Activated naive CD4-positive, alpha-beta T cell treated with Interleukin-2 at 50 U/mL for 16 hours (primary cell): ENCODE measurements around the gene RGSL1.

Experiments
- DNase-seq: peaks from one replicate; pipeline ENCODE4 v3.0.0-alpha.2; 2020

Gene RGSL1

GRCh38 chr1:182555493-182555892 lies 105.5 kb downstream of the RGSL1 start:
- no peak for DNase-seq

- DNase-seq = no peak
Measured at GRCh38 chr1:182556279-182556678, 106.3 kb downstream of the RGSL1 start.

GRCh38 chr1:182560392-182560984 lies 110.5 kb downstream of the RGSL1 start:
- no peak for DNase-seq

GRCh38 chr1:182561456-182561855 lies 111.5 kb downstream of the RGSL1 start:
- no peak for DNase-seq

GRCh38 chr1:182563095-182563494 lies 113.1 kb downstream of the RGSL1 start:
- DNase-seq = no peak

GRCh38 chr1:182564406-182565004 lies 114.6 kb downstream of the RGSL1 start:
- no peak for DNase-seq

GRCh38 chr1:182565537-182565936 lies 115.6 kb downstream of the RGSL1 start:
- DNase-seq = no peak

GRCh38 chr1:182567629-182568028 lies 117.7 kb downstream of the RGSL1 start:
- no peak for DNase-seq

GRCh38 chr1:182568647-182569284 lies 118.8 kb downstream of the RGSL1 start:
- no peak for DNase-seq

GRCh38 chr1:182569939-182570610 lies 120.1 kb downstream of the RGSL1 start:
- DNase-seq = no peak

GRCh38 chr1:182570611-182570970 lies 120.6 kb downstream of the RGSL1 start:
- DNase-seq = no peak

- DNase-seq = no peak
Measured at GRCh38 chr1:182574156-182574555, 124.2 kb downstream of the RGSL1 start.

GRCh38 chr1:182575540-182576149 lies 125.7 kb downstream of the RGSL1 start:
- no peak for DNase-seq

GRCh38 chr1:182580736-182581135 lies 130.8 kb downstream of the RGSL1 start:
- no peak for DNase-seq

- no peak for DNase-seq
Measured at GRCh38 chr1:182584746-182585145, 134.8 kb downstream of the RGSL1 start.

- no peak for DNase-seq
Measured at GRCh38 chr1:182586380-182586779, 136.4 kb downstream of the RGSL1 start.

- no peak for DNase-seq
Measured at GRCh38 chr1:182587093-182587492, 137.1 kb downstream of the RGSL1 start.

GRCh38 chr1:182587666-182588499 lies 137.9 kb downstream of the RGSL1 start:
- no peak for DNase-seq

GRCh38 chr1:182588500-182589396 lies 138.8 kb downstream of the RGSL1 start, which contains the start of gene RNASEL:
Gene RNASEL, minus strand, starts transcription at chr1:182589256. Its CDS starts 2,450 bp downstream, at chr1:182586806.
- peak; percentile 65 for DNase-seq

- no peak for DNase-seq
Measured at GRCh38 chr1:182589520-182589919, 139.6 kb downstream of the RGSL1 start.

- no peak for DNase-seq
Measured at GRCh38 chr1:182589931-182590330, 140.0 kb downstream of the RGSL1 start.
